NCI-H2107 treated with DMSO at 0.1 percent for 48 hours (cell line): Measurements from ENCODE around the gene ASPM.
"Not testable (repeated sequence)": the region's sequence is repeated elsewhere in the genome, so short reads cannot be mapped to it uniquely, and the experiment has no call there.

Experiments
- DNase-seq: peaks from one replicate; lab custom pipeline; 2025; ENCODE audit not compliant: unreplicated experiment; lab: John Stamatoyannopoulos, UW

Gene ASPM

GRCh38 chr1:197145446-197146024 is 934 bp downstream of the ASPM start:
- no peak for DNase-seq

- peak; percentile 22 for DNase-seq
Observed at GRCh38 chr1:197144570-197145325, 1.7 kb downstream of the ASPM start.

GRCh38 chr1:197143276-197143675 is 3.2 kb downstream of the ASPM start:
- no peak for DNase-seq

GRCh38 chr1:197141575-197141974 is 4.9 kb downstream of the ASPM start:
- DNase-seq = no peak

GRCh38 chr1:197140121-197140520 is 6.3 kb downstream of the ASPM start:
- no peak for DNase-seq

GRCh38 chr1:197139169-197139568 is 7.3 kb downstream of the ASPM start:
- no peak for DNase-seq

GRCh38 chr1:197137322-197137721 is 9.1 kb downstream of the ASPM start:
- no peak for DNase-seq

GRCh38 chr1:197130677-197131304 is 15.7 kb downstream of the ASPM start:
- DNase-seq = no peak

GRCh38 chr1:197129698-197130097 is 16.8 kb downstream of the ASPM start:
- no peak for DNase-seq

- no peak for DNase-seq
Observed at GRCh38 chr1:197127246-197127912, 19.1 kb downstream of the ASPM start.

- DNase-seq = no peak
Observed at GRCh38 chr1:197126691-197127090, 19.8 kb downstream of the ASPM start.

GRCh38 chr1:197124376-197124775 is 22.1 kb downstream of the ASPM start:
- DNase-seq = no peak

- DNase-seq = no peak
Observed at GRCh38 chr1:197116156-197116555, 30.3 kb downstream of the ASPM start.

- DNase-seq = no peak
Observed at GRCh38 chr1:197106869-197107268, 39.6 kb downstream of the ASPM start.

GRCh38 chr1:197103300-197103699 is 43.2 kb downstream of the ASPM start:
- no peak for DNase-seq

- no peak for DNase-seq
Observed at GRCh38 chr1:197101978-197102377, 44.5 kb downstream of the ASPM start.

GRCh38 chr1:197100677-197101076 is 45.8 kb downstream of the ASPM start:
- DNase-seq = no peak

- no peak for DNase-seq
Observed at GRCh38 chr1:197099444-197099843, 47.0 kb downstream of the ASPM start.

- DNase-seq = not testable (repeated sequence)
Observed at GRCh38 chr1:197096971-197097370, 49.5 kb downstream of the ASPM start.

- no peak for DNase-seq
Observed at GRCh38 chr1:197096137-197096536, 50.3 kb downstream of the ASPM start.

GRCh38 chr1:197093226-197093885 is 53.1 kb downstream of the ASPM start:
- DNase-seq = no peak
